Stimulated activated naive CD8-positive, alpha-beta T cell treated with anti-CD3 and anti-CD28 coated beads, Interleukin-15, Interleukin-2, amounts not matched to agents 100 U/mL and 50 U/mL, for 24 hours (primary cell): ENCODE measurements around the gene POTEM.
"Not testable (repeated sequence)": the region's sequence is repeated elsewhere in the genome, so short reads cannot be mapped to it uniquely, and the experiment has no call there.

Experiments used
- ATAC-seq: fragments of 150-1000 bp; cut with Tn5 transposase; one replicate; pipeline ENCODE4 v1.10.0; 2021
- DNase-seq: peaks from one replicate; pipeline ENCODE4 v3.0.0; 2021

Gene POTEM

DNA sequence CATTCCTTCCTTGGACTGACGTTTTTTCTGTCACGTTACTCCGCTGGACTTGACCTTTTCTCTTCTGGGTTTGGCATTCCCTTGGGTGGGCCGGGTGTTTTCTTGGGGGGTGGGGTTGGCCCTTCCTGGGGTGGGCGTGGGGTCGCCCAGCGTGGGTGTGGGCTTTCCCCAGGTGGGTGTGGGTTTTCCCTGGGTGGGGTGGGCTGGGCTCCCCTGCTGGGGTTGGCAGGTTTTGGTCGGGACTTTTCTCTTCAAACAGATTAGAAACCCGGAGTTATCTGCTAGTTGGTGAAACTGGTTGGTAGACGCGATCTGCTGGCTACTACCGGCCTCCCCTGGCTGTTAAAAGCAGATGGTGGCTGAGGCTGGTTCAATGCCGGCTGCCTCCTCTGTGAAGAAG lies at the start of gene POTEM:
Gene POTEM, plus strand, starts transcription at position 301 of the 400 bp plus-strand sequence. Its CDS starts 52 bp downstream, at position 353.
- not testable (repeated sequence) for ATAC-seq, DNase-seq

DNA sequence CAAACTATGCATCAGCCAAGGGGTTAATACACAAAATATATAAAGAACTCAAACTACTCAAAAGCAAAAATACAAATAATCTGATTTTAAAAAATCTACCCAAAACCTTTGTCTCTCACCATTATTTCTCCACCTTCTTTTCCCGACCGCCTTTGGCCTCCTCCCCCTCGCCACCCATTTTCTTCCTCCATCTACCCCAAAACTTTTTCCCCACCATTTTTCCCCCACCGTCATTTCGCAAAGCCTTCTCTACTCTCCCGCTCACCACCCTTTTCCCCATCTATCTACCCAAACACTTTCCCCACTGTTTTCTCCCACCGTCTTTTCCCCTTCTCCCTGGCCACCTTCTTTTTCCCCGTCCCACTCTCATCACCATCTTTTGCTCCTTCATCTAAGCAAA lies 48.9 kb upstream of the POTEM start:
- not testable (repeated sequence) for DNase-seq, ATAC-seq

DNA sequence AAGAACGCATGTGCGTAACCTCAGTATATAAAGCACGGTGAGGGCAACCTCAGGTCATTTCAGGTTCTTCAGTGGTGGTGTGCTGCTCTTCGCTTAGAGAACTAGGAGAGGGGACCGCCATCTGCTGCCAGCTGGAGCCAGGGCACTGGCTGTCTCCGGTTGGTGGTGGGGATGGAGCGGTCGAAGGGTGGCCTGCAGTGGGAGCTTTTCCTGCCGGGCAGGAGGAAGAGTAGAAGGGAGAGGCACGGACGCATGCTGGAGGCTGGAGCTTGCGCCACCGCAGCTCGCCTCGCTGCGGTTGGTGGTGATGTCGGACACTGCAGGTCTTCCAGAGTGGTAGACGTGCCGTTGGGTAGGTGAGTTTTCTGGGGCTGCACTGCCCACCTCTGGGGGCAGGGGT lies 47.2 kb upstream of the POTEM start:
- ATAC-seq: not testable (repeated sequence)

DNA sequence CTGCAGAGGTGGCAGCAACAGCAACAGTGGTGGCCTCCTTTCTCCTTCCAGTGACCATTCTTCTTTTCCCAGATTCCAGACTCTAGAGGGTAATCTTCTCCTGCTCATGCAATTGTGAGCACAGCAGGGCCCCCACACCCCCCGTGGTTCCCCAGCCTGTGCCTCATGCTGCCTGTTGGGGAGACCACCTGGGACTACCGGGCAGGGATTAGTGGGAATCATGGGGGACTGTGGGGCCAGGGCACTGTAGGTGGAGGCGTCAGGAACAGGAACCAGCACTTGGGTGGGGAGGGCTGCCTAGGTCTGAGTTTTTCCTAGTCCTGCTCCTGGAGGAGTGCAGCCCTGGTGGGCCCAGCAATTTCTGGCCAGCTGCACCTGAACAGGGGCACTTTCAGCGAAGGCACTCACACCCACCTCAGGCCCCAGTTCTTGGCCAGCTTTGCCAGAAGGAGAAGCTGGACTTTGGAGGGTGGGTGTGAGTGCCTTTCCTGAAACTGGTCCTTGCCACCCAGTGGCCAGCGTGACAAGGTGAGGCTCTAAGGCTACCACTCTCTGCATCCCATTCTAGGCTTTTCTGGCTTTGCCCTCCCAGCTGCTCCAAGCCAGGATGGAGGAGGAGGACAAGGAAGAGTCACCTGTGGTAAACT lies 46.1 kb upstream of the POTEM start:
- not testable (repeated sequence) for ATAC-seq, DNase-seq

More for the DNA sequence above, 47.2 kb upstream of the POTEM start:
- not testable (repeated sequence) for DNase-seq

DNA sequence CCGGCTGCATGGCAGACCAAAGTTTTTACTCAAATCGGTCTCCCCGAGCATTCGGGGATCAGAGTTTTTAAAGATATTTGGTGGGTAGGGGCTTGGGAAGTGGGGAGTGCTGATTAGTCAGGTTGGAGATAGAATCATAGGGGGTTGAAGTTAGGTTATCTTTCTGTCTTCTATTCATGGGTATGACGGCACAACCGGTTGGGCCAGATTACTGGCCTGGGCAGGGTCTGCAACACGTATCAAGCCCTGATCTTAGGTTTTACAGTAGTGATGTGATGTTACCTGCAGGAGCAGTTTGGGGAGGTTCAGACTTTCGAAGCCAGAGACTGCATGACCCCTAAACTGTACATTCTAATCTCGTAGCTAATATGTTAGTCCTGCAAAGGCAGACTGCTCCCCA lies 30.4 kb upstream of the POTEM start:
- not testable (repeated sequence) for DNase-seq, ATAC-seq

DNA sequence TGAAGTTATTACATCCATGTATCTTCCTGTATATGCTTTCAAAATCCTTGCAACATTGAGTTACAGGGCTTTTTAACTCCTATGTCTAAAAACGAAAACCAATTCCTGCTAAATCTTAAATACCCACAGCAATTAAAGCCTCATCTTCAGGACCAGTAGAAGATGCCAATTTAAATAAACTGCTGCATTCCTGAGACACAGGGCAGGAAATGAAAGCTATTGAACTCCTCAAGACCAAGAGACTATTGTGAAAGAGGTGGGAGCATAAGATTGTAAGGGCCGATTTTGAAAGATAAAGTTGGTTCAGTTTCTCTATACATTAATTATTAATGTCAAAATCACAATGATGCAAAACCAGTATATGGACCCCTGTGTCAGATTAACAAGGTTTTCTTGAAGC lies 28.5 kb upstream of the POTEM start:
- not testable (repeated sequence) for DNase-seq, ATAC-seq

DNA sequence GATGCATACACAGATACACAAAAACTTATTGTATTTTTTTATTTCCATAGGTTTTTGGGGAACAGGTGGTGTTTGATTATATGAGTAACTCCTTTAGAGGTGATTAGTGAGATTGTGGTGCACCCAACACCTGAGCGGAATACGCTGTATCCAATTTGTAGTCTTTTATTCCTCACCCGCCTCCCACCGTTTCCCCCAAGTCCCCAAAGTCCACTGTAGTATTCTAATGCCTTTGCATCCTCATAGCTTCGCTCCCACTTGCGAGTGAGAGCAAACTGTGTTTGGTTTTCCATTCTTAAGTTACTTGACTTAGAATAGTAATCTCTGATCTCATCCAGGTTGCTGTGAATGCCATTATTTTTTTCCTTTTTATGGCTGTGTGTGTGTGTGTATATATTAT lies 17.3 kb upstream of the POTEM start:
- not testable (repeated sequence) for DNase-seq, ATAC-seq

DNA sequence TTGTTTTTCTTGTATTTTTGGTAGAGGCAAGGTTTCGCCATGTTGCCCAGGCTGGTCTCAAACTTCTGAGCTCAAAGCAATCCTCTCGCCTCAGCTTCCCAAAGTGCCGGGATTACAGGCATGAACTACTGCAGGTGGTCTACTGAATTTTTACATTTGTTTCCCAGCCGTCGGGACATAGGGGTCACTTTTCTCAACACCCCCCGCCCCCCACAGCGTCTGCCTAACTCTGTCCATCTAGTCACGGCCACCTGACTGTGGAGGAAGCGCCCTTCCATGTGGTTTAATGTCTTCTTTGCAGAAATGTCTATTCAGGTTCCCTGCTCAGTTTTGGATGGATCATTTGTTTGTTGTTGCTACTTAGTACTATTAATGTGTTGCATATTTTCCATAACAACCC lies 14.1 kb upstream of the POTEM start:
- DNase-seq, ATAC-seq: not testable (repeated sequence)

DNA sequence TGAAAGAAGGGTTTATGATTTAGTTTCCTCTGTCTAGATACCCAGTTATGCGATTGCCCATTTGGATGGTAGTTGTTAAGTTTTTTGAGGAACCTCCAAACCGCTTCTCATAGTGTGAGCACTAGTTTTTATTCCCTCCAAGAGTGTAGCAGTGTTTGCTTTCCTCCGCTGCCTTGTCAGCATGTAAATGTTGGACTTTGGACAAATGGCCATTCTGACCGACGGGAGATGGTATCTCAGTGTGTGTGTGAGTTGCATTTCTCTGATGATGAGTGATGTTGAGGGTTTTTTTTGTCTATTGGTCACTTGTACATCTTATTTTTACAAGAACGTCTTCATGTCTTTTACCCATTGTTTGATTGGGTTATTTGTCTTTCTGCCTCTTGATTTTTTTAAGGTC lies 11.4 kb upstream of the POTEM start:
- not testable (repeated sequence) for DNase-seq, ATAC-seq

DNA sequence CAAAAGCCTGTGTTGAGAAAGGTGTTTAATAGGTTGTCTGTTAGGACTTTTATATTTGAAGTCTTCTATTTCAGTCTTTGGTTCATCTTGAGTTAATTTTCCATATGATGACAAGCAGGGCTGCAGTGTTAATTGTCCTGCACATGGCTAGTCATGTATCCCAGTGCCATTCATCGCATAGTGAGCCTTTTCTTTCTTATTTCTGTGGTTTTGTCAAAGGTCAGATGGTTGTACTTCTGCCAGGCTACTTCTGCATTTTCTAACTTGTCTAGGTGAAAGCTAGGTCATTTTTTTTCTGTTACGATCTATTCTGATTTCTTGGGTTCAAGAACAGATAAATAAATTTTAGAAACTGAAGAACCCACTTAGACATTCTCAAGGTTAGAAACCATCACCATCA lies 5.7 kb upstream of the POTEM start:
- DNase-seq, ATAC-seq: not testable (repeated sequence)

DNA sequence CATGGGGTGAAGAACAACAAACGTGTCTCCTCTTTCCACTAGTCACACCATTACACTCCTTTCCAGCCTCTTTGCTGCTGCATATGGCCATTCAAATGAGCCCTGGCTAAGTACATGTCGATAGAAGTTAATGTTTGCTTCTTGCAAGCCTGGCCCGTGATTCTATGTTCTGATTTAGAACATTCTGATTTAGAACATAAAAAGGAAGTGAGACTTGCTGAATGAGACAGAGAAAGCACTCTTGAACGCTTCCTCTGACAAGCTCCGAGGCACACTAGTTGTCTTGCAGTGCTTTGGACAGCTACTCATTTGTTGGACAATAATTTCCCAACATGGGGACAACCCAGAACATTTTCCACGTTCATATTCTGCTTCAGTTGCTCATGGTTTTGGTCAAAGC lies 5.1 kb upstream of the POTEM start:
- not testable (repeated sequence) for ATAC-seq, DNase-seq

DNA sequence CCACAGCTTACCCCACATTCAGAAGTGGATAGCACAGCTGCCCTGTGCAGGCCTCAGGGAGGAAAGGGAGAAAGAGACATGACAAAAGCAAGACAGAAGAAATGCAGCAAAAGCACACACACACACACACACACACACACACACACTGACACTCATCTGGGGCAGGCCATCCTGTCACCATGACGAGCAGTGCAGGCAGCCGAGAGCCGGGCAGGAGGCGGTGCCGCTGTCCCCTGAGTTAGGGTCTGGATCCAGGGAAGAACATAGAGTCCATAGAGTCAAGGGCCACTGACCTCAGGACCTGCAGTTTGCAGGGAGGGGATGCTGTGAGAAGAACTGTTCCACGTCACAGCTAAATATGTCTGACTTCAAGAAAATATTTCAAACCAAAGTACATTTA lies 4.0 kb upstream of the POTEM start:
- not testable (repeated sequence) for DNase-seq, ATAC-seq

DNA sequence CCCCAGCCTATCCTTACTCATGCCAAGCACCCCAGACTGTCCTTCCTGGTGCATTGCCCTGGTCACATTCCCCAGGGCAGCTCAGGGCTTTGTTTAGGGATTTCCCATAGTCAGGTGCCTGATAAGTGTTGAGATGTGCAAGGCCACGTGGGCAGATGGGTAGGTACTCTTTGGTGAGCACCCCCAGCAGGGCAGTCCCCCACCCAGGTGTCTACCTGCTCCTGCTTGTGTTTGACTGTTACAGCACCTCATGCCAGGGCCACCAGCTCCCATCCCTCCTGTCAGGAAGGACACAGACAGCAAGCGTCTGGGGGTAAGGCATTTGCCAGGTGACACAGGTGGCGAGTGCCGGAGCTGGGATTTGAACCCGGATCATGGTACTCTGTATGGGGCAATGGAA lies 2.4 kb upstream of the POTEM start:
- DNase-seq: not testable (repeated sequence)
- ATAC-seq: peak; percentile 32

DNA sequence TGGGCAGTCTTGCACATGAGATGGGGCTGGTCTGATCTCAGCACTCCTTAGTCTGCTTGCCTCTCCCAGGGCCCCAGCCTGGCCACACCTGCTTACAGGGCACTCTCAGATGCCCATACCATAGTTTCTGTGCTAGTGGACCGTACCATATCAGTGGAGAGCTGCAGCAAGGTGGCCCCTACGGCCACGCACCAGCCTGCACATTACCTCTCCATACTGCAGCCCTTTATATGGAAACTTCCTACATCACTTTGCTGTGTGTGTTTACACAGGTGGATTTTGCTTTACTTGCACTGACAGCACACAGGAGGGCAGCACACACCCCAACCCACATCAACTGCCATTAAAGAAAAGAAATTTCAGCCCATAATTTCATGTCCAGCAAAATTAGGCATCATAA lies 35.3 kb downstream of the POTEM start:
- not testable (repeated sequence) for ATAC-seq, DNase-seq

DNA sequence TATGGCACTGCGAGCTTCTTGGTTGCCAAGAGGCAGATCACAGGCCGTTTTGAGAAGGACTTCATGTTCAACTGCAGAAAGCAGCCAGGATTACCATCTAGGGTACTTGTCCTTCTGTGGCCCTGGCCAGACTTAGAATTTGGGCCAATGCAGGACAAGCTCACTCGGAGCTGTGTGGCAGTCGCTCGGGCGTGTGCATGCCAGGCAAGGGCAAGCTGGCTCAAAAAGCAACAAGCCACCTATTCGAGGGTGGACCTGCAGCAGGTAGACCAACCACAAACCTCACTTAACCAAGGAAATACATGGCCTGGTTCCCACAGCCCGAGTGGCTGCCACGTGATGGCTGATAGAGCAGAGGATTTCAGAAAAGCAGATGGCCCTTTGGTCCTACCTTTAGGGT lies 39.3 kb downstream of the POTEM start:
- not testable (repeated sequence) for DNase-seq, ATAC-seq

DNA sequence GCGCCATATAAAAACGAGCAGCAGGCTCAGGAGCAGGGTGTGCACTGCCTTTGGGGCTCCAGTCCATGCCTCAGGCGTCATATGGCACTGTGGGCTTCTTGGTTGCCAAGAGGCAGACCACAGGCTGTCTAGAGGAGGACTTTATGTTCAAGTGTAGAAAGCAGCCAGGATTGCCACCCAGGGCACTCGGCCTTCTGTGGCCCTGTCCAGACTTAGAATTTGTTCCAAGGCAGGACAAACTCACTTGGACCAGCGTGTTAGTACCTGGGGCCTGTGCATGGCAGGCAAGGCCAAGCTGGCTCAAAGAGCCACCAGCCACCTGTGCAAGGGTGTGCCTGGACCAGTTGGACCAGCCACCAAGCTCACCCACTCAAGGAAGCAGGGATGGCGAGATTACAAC lies 40.4 kb downstream of the POTEM start:
- ATAC-seq, DNase-seq: not testable (repeated sequence)

DNA sequence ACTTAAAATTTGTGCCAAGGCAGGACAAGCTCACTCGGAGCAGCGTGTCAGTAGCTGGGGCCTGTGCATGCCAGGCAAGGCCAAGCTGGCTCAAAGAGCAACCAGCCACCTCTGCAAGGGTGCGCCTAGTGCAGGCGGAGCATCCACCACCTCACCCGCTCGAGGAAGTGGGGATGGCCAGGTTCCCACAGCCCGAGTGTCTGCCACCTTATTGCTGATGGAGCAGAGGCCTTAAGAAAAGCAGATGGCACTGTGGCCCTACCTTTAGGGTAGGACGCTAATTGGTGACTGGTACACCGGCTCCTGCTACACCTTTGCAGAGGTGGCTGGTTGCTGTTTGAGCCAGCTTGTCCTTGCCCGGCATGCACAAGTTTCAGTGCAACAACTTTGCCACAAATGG lies 43.8 kb downstream of the POTEM start:
- not testable (repeated sequence) for DNase-seq, ATAC-seq

DNA sequence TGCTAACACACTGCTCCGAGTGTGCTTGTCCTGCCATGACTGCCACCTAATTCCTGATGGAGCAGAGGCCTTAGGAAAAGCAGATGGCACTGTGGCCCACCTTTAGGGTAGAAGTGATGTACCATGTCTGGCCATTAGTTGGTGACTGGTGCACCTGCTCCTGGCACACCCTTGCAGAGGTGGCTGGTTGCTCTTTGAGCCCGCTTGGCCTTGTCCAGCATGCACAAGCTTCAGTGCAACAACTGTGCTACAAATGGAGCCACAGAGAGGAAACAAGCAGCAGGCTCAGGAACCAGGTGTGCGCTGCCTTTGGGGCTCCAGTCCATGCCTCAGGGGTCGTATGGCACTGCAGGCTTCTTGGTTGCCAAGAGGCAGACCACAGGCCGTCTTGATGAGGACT lies 44.5 kb downstream of the POTEM start:
- DNase-seq, ATAC-seq: not testable (repeated sequence)

DNA sequence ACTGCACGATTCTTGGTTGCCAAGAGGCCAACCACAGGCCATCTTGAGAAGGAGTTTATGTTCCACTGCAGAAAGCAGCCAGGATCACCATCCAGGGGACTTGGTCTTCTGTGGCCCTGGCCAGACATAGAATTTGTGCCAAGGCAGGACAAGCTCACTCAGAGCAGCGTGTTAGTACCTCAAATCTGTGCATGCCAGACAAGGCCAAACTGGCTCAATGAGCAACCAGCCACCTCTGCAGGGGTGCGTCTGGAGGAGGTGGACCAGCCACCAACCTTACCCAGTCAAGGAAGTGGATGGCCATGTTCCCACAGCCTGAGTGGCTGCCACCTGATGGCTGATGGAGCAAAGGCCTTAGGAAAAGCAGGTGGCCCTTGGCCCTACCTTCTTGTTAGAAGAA lies 48.0 kb downstream of the POTEM start:
- ATAC-seq, DNase-seq: not testable (repeated sequence)

DNA sequence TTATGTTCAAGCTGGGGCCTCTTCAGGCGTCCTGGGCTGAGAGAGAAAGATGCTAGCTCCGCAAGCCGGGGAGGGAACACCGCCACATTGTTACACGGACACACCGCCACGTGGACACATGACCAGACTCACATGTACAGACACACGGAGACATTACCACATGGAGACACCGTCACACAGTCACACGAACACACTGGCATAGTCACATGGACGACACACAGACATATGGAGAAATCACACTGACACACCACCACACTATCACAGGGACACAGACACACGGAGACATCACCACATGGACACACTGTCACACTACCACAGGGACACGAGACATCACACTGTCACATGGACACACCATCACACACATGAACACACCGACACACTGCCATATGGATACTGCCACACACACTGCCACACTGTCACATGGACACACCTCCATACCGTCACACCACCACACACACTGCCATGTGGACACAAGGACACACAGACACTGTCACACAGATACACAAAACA lies 57.9 kb downstream of the POTEM start:
- DNase-seq, ATAC-seq: not testable (repeated sequence)

DNA sequence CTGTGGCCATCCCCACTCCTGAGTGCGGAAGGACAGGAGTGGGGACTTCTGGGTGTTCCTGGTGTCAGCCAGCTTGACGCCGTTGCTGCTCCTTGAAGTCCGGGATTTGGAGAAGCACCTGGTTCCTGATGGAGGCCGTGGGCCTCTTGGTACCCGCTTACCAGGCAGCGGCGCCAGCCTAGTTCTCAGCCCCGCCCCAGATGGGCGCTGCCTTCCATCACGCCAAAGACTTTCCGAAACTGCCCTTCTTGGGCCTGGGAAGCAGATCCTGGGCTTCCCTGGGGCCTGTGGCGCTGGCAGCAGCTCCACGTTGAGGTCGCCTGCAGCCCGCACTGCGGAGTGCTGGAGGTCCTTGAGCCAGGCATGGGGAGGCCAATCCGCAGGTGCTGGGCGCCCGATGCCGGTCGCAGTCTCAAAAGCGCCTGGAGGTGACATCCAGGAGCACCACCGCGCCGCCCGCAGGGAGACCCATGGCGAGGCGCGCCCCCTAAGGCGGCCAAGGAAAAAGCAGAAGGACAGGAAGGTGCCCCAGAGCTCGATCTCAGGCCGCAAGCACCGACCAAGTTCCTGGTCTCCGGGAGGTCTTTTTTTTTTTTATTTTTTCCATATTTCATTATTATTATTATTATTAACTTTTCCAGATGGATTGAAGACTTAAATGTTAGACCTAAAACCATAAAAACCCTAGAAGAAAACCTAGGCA lies 59.6 kb downstream of the POTEM start:
- not testable (repeated sequence) for ATAC-seq, DNase-seq

DNA sequence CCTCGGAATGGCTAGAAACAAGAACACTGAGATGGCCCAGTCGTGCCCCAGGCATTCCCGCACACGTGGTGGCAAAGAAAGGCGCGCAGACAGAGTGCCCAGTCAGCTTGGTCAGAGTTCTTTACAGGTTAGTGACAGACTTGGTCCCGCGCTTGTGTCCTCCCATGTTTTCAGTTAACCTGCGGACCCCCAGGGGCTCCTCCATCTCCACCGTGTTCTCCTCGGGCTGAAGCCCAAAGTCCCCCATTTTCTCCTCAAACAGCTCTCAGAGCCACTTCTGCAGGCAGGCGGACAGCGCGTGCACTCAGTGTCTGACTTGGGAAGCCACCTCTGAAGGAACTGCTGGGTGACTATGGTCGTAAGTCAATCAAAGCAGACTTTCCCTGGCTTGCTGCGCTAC lies 60.7 kb downstream of the POTEM start:
- DNase-seq: not testable (repeated sequence)

More for the DNA sequence above, 60.7 kb downstream of the POTEM start:
- ATAC-seq: not testable (repeated sequence)
